Renal pelvis (tissue), 4 donors: ENCODE results near the gene MYRIP. TPM values are rescaled to one million over a fixed set of nuclear protein-coding genes. Genes with fewer than 3 reads are reported as not detected.
"Not testable (repeated sequence)": the region's sequence is repeated elsewhere in the genome, so short reads cannot be mapped to it uniquely, and the experiment has no call there.

ENCODE experiments used
- DNase-seq: peaks from one replicate; pipeline ENCODE4 v3.0.0-alpha.2; 2013
- polyA plus RNA-seq, 3 donors: library from polyadenylated mRNA; unstranded; fragments of 120-200 nt; gene quantifications; one replicate each; pipeline ENCODE4 v1.2.1, GENCODE V29; 2013; ENCODE audit not compliant: insufficient read length in 3 of 3

The MYRIP gene
- polyA plus RNA-seq, 3 donors, result 1.9 to 2.0 (median 2.0) TPM

- DNase-seq, result no peak
These were observed 156.6 kb downstream of the MYRIP start for GRCh38 chr3:39965997-39966396.

GRCh38 chr3:39970982-39971381, 161.6 kb downstream of the MYRIP start:
- no peak for DNase-seq

- no peak for DNase-seq
These were observed 162.2 kb downstream of the MYRIP start for GRCh38 chr3:39971559-39972031.

- DNase-seq, result no peak
These were observed 163.1 kb downstream of the MYRIP start for GRCh38 chr3:39972508-39972907.

- DNase-seq, result no peak
These were observed 167.8 kb downstream of the MYRIP start for GRCh38 chr3:39977058-39977794.

GRCh38 chr3:39978308-39978707, 168.9 kb downstream of the MYRIP start:
- DNase-seq, result no peak

- no peak for DNase-seq
These were observed 170.6 kb downstream of the MYRIP start for GRCh38 chr3:39980058-39980457.

- no peak for DNase-seq
These were observed 171.4 kb downstream of the MYRIP start for GRCh38 chr3:39980781-39981180.

GRCh38 chr3:39981547-39982184, 172.3 kb downstream of the MYRIP start:
- DNase-seq, result no peak

GRCh38 chr3:39982665-39983357, 173.4 kb downstream of the MYRIP start:
- no peak for DNase-seq

GRCh38 chr3:39989746-39990145, 180.3 kb downstream of the MYRIP start:
- DNase-seq, result no peak

GRCh38 chr3:39990532-39990931, 181.1 kb downstream of the MYRIP start:
- no peak for DNase-seq

GRCh38 chr3:40008796-40009195, 199.4 kb downstream of the MYRIP start:
- DNase-seq, result no peak

- DNase-seq, result no peak
These were observed 200.6 kb downstream of the MYRIP start for GRCh38 chr3:40009991-40010390.

GRCh38 chr3:40012381-40012780, 203.0 kb downstream of the MYRIP start:
- DNase-seq, result no peak

GRCh38 chr3:40016391-40016790, 207.0 kb downstream of the MYRIP start:
- no peak for DNase-seq

- DNase-seq, result no peak
These were observed 209.0 kb downstream of the MYRIP start for GRCh38 chr3:40018369-40018768.

GRCh38 chr3:40019376-40019775, 210.0 kb downstream of the MYRIP start:
- peak; percentile 55 for DNase-seq

GRCh38 chr3:40020689-40021088, 211.3 kb downstream of the MYRIP start:
- no peak for DNase-seq

- no peak for DNase-seq
These were observed 211.9 kb downstream of the MYRIP start for GRCh38 chr3:40021338-40021737.

GRCh38 chr3:40022297-40022827, 213.0 kb downstream of the MYRIP start:
- DNase-seq, result no peak

GRCh38 chr3:40024526-40024925, 215.1 kb downstream of the MYRIP start:
- DNase-seq, result no peak

GRCh38 chr3:40025892-40026291, 216.5 kb downstream of the MYRIP start:
- not testable (repeated sequence) for DNase-seq
